A673 (cell line): ENCODE measurements around the gene TOMM7. TPM values are rescaled to one million over a fixed set of nuclear protein-coding genes. Genes with fewer than 3 reads are reported as not detected.
"Not testable (repeated sequence)": the region's sequence is repeated elsewhere in the genome, so short reads cannot be mapped to it uniquely, and the experiment has no call there.

Experiments used
- BruUV-seq: library from RNA; stranded (reverse); fragments of 400-500 nt; replicated peaks from 2 replicates; lab custom pipeline; 2021; lab: Mats Ljungman, UMichigan
- CTCF ChIA-PET: fragments of 300-600 bp; sonication (Branson Sonifier 250); formaldehyde crosslinking; loops from one replicate; lab custom pipeline; 2022; ENCODE audit warnings: antibody characterized with exemption; lab: Charles Lee
- POLR2A ChIA-PET: fragments of 300-600 bp; sonication (Branson Sonifier 250); formaldehyde crosslinking; loops from one replicate; lab custom pipeline; 2022; ENCODE audit warnings: antibody characterized with exemption; ENCODE audit not compliant: low non-redundant PET; lab: Charles Lee
- DNase-seq: peaks from one replicate; pipeline ENCODE4 v3.0.0-alpha.2; 2015; ENCODE audit warnings: low spot score
- H3K27ac ChIP-seq: fragments of 200-600 bp; sonication (generic); 2 replicates; pipeline ENCODE4 v1.5.1; 2016; ENCODE audit warnings: mixed run types, low read depth, mild to moderate bottlenecking, mixed read lengths, antibody characterized with exemption, low read length; ENCODE audit not compliant: poor library complexity, severe bottlenecking
- H3K27me3 ChIP-seq: fragments of 200-600 bp; sonication (generic); replicated peaks from 2 replicates; pipeline ENCODE4 v1.6.1; 2017; ENCODE audit warnings: mixed run types, low read depth, mild to moderate bottlenecking, mixed read lengths, antibody characterized with exemption, low read length; ENCODE audit not compliant: insufficient read depth, poor library complexity
- H3K36me3 ChIP-seq: fragments of 200-600 bp; sonication (generic); 2 replicates; pipeline ENCODE4 v1.6.1; 2016; ENCODE audit warnings: mixed run types, mild to moderate bottlenecking, mixed read lengths, antibody characterized with exemption, low read length; ENCODE audit not compliant: insufficient read depth, poor library complexity, severe bottlenecking
- H3K4me1 ChIP-seq: fragments of 200-600 bp; sonication (generic); 2 replicates; pipeline ENCODE4 v1.6.1; 2017; ENCODE audit warnings: mixed run types, mild to moderate bottlenecking, mixed read lengths, antibody characterized with exemption, low read length; ENCODE audit not compliant: insufficient read depth, poor library complexity, severe bottlenecking
- H3K4me3 ChIP-seq: fragments of 200-600 bp; sonication (generic); 2 replicates; pipeline ENCODE4 v1.5.1; 2016; ENCODE audit warnings: low read depth, mixed run types, mild to moderate bottlenecking, mixed read lengths, low read length; ENCODE audit not compliant: poor library complexity, severe bottlenecking
- H3K9me3 ChIP-seq: fragments of 200-600 bp; sonication (generic); 2 replicates; pipeline ENCODE4 v1.6.1; 2016; ENCODE audit warnings: mixed run types, low read depth, mild to moderate bottlenecking, mixed read lengths, antibody characterized with exemption, low read length; ENCODE audit not compliant: poor library complexity, severe bottlenecking
- EZH2 ChIP-seq: fragments of 200-600 bp; sonication (generic); IDR thresholded peaks from 2 replicates; pipeline ENCODE4 v1.6.1; 2017; ENCODE audit warnings: borderline replicate concordance, low read depth, mild to moderate bottlenecking, mixed read lengths, antibody characterized with exemption, low read length; ENCODE audit not compliant: poor library complexity, severe bottlenecking
- intact Hi-C: fragments of 100-400 bp; cut with micrococcal nuclease; formaldehyde crosslinking; loops from one replicate; pipeline ENCODE4 v1.10.0; 2022; ENCODE audit not compliant: unreplicated experiment
- total RNA-seq: library from RNA; stranded (reverse); gene quantifications from 2 replicates; pipeline ENCODE4 v1.2.3, GENCODE V29; 2021
- TF ChIP-seq, protein P1 (sequence below): fragments of 300-800, 200-600 bp; sonication (generic); conservative IDR thresholded peaks from 2 replicates; pipeline ENCODE4 v1.5.1; 2017; ENCODE audit warnings: low read depth, mild to moderate bottlenecking, antibody characterized with exemption, low read length, moderate library complexity, mixed read lengths

TOMM7 gene
- total RNA-seq, 1 experiment from 2014 or later, result 149 TPM

- TF ChIP-seq EZH2, result no peak
- TF ChIP-seq, protein P1, sequence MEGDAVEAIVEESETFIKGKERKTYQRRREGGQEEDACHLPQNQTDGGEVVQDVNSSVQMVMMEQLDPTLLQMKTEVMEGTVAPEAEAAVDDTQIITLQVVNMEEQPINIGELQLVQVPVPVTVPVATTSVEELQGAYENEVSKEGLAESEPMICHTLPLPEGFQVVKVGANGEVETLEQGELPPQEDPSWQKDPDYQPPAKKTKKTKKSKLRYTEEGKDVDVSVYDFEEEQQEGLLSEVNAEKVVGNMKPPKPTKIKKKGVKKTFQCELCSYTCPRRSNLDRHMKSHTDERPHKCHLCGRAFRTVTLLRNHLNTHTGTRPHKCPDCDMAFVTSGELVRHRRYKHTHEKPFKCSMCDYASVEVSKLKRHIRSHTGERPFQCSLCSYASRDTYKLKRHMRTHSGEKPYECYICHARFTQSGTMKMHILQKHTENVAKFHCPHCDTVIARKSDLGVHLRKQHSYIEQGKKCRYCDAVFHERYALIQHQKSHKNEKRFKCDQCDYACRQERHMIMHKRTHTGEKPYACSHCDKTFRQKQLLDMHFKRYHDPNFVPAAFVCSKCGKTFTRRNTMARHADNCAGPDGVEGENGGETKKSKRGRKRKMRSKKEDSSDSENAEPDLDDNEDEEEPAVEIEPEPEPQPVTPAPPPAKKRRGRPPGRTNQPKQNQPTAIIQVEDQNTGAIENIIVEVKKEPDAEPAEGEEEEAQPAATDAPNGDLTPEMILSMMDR, result no peak
- Histone ChIP-seq H3K9me3 (no peaks in the 10 kb centered on the region), H3K27me3 (no peaks in the 10 kb centered on the region), H3K4me1 (no peaks in the 10 kb centered on the region), H3K27ac (no peak overlapping the region), H3K36me3 (no peaks in the 10 kb centered on the region), H3K4me3 (no peak overlapping the region)
- DNase-seq, result no peak
- intact Hi-C loops, result no loop called here
- ChIA-PET POLR2A (no interaction called here), CTCF (interaction anchor here (0.6 kb wide), 1 partner anchor 27 kb away, joined by 3 read pairs; no protein-coding TSS in a partner anchor)
- no TSS peak for BruUV-seq
Observed at GRCh38 chr7:22793593-22794462, 28.8 kb downstream of the TOMM7 start.

DNA sequence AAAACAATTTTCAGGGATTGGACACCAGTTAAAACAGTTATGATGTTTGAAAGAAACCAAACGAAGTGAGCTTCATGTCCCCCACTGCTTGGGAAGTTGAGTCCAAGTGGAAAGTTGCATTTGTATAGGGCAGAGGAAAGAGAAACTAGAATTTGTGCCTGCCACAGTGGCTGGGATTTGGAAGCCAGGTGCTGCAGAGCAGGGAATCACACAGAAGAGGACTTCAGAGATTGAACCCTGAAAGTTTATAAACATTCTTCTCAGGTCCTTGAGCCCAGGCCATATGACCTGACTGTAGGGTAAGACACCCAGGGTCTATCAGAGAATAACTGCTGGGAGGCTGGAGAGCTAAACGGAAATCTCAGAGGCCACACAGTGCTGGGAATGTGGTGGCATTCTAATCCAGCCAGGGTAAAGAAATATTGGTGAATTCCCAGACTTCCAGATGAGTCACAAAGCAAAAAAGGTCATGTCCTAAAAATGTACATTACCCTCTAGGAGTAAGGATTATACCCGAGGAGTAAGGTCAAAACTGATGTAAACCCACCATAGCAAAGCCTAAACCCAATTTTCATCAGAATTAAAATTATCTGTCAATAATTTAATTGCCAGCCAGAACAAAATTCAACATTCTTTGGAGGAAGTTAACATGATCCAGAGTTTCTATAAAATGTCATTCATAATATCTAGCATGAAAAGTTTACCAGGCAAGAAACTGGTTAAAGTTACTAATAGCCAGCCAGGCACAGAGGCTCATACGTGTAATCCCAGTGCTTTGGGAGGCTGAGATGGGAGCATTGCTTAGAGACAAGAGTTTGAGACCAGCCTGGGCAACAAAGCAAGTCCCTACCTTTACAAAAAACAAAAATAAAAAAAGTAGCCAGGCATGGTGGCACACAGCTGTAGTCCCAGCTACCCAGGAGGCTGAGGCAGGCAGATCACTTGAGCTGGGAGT lies 31.2 kb downstream of the TOMM7 start:
- TF ChIP-seq EZH2, result no peak
- TF ChIP-seq, protein P1, result no peak
- POLR2A ChIA-PET, result no interaction called here
- no peak for DNase-seq
- Histone ChIP-seq H3K36me3 (no peaks in the 10 kb centered on the region), H3K27me3 (no peaks in the 10 kb centered on the region), H3K4me1 (no peaks in the 10 kb centered on the region), H3K4me3 (no peak overlapping the region), H3K9me3 (no peaks in the 10 kb centered on the region), H3K27ac (no peak overlapping the region)
- no TSS peak for BruUV-seq
- intact Hi-C loops, result no loop called here
- CTCF ChIA-PET, result no interaction called here

GRCh38 chr7:22790640-22791039 lies 32.0 kb downstream of the TOMM7 start:
- H3K4me3 ChIP-seq, H3K27ac ChIP-seq, H3K36me3 ChIP-seq, DNase-seq, H3K4me1 ChIP-seq, CTCF ChIA-PET, H3K9me3 ChIP-seq, intact Hi-C loops, H3K27me3 ChIP-seq, POLR2A ChIA-PET, BruUV-seq: not testable (repeated sequence)
